ENCODE measurements around the gene TNNI3. TPM values are rescaled to one million over a fixed set of nuclear protein-coding genes. Genes with fewer than 3 reads are reported as not detected.

The TNNI3 gene
- total and polyA plus RNA-seq, 10 of the 15 experiments (the other 5 are each of a cell fraction or from before 2014, with no cell fraction given) = not detected

GRCh38 chr19:55196803-55197202 is 39.3 kb upstream of the TNNI3 start:
- RAD21 ChIA-PET (ENCODE audit: unreplicated experiment) = no interaction called here
- no peak for DNase-seq (ENCODE audit: low read depth, low spot score)

GRCh38 chr19:55193481-55193880 is 35.9 kb upstream of the TNNI3 start:
- SMC1A ChIA-PET (ENCODE audit: uncharacterized antibody, unreplicated experiment) = no interaction called here
- CTCF ChIA-PET = interaction anchor here (0.8 kb wide), 1 partner anchor 312 kb away, joined by 6 read pairs; no protein-coding TSS in a partner anchor
- H2AFZ ChIP-seq (ENCODE audit: control insufficient read depth, low read depth, low read length) = no peak overlapping the region
- H3K79me2 ChIP-seq (ENCODE audit: control insufficient read depth, insufficient read depth, low read length) = no peaks in the 10 kb centered on the region
- RAD21 ChIA-PET (ENCODE audit: unreplicated experiment) = no interaction called here
- H3K9ac ChIP-seq (ENCODE audit: control insufficient read depth, insufficient read depth, low read length) = no peak overlapping the region
- no peaks in the 10 kb centered on the region for H3K9me3 ChIP-seq (replicated peaks; ENCODE audit: control insufficient read depth, insufficient read depth, low read length)
- DNase-seq (ENCODE audit: low read depth, low spot score) (no peak), FAIRE-seq (no peak), ATAC-seq (no peak)
- no peak overlapping the region for H3K27ac ChIP-seq (ENCODE audit: control insufficient read depth, insufficient read depth)
- H3K27me3 ChIP-seq (replicated peaks in 1 of 2; ENCODE audit: control insufficient read depth in 2 of 2, insufficient read depth in 2 of 2, low read length in 1 of 2) = no peaks in the 10 kb centered on the region
- POLR2A ChIA-PET = no interaction called here
- no peak overlapping the region for H3K4me3 ChIP-seq
- H3K4me1 ChIP-seq (ENCODE audit: control insufficient read depth, insufficient read depth, low read length) = no peaks in the 10 kb centered on the region
- H3K36me3 ChIP-seq (ENCODE audit: control insufficient read depth in 2 of 2, insufficient read depth in 2 of 2, low read length in 1 of 2) = no peaks in the 10 kb centered on the region
- BruUV-seq (replicated peaks) = no TSS peak
- H3K4me2 ChIP-seq (ENCODE audit: control insufficient read depth, insufficient read depth) = no peak overlapping the region
- WGBS (ENCODE audit: insufficient coverage, insufficient replicate concordance, low lambda C conversion rate, missing lambda C conversion rate) = 32% methylated on average over 12 of the region's 12 CpGs
- H4K20me1 ChIP-seq (ENCODE audit: control insufficient read depth, insufficient read depth) = no peaks in the 10 kb centered on the region
- in situ Hi-C loops (cut with MboI) (no loop called here), intact Hi-C loops (cut with micrococcal nuclease; ENCODE audit: unreplicated experiment) (no loop called here)
- no peak for TF ChIP-seq NR2C1 (IDR thresholded peaks at IDR 0.05)
- TF ChIP-seq MTA3 (IDR thresholded peaks at IDR 0.05; ENCODE audit: borderline replicate concordance, low read length) = no peak
- TF ChIP-seq BHLHE40 (IDR thresholded peaks at IDR 0.05; ENCODE audit: borderline replicate concordance in 1 of 2, low read depth in 2 of 2, low read length in 1 of 2) = no peak
- no peak for TF ChIP-seq SMAD1 (IDR thresholded peaks at IDR 0.05; ENCODE audit: low read depth, partially characterized antibody)
- no peak for TF ChIP-seq ZNF622 (IDR thresholded peaks at IDR 0.05)
- no peak for TF ChIP-seq POLR2A (IDR thresholded peaks at IDR 0.05; ENCODE audit: low read depth, low read length)
- no peak for TF ChIP-seq MLLT1 (IDR thresholded peaks at IDR 0.05)
- no peak for TF ChIP-seq BCL11A (IDR thresholded peaks at IDR 0.05; ENCODE audit: low read depth, low read length)
- TF ChIP-seq CREB1 (IDR thresholded peaks at IDR 0.05; ENCODE audit: low read depth) = no peak
- TF ChIP-seq, protein P1, sequence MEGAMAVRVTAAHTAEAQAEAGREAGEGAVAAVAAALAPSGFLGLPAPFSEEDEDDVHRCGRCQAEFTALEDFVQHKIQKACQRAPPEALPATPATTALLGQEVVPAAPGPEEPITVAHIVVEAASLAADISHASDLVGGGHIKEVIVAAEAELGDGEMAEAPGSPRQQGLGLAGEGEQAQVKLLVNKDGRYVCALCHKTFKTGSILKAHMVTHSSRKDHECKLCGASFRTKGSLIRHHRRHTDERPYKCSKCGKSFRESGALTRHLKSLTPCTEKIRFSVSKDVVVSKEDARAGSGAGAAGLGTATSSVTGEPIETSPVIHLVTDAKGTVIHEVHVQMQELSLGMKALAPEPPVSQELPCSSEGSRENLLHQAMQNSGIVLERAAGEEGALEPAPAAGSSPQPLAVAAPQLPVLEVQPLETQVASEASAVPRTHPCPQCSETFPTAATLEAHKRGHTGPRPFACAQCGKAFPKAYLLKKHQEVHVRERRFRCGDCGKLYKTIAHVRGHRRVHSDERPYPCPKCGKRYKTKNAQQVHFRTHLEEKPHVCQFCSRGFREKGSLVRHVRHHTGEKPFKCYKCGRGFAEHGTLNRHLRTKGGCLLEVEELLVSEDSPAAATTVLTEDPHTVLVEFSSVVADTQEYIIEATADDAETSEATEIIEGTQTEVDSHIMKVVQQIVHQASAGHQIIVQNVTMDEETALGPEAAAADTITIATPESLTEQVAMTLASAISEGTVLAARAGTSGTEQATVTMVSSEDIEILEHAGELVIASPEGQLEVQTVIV (IDR thresholded peaks at IDR 0.05; ENCODE audit: borderline replicate concordance, partially characterized antibody) = no peak

More at GRCh38 chr19:55196803-55197202, 39.3 kb upstream of the TNNI3 start:
- Histone ChIP-seq H3K9me3 (replicated peaks; ENCODE audit: control insufficient read depth, insufficient read depth, low read length) (no peaks in the 10 kb centered on the region), H3K36me3 (ENCODE audit: control insufficient read depth in 2 of 2, insufficient read depth in 2 of 2, low read length in 1 of 2) (no peaks in the 10 kb centered on the region), H3K4me3 (no peak overlapping the region), H3K4me2 (ENCODE audit: control insufficient read depth, insufficient read depth) (no peak overlapping the region), H3K4me1 (ENCODE audit: control insufficient read depth, insufficient read depth, low read length) (no peaks in the 10 kb centered on the region), H3K79me2 (ENCODE audit: control insufficient read depth, insufficient read depth, low read length) (no peaks in the 10 kb centered on the region), H3K9ac (ENCODE audit: control insufficient read depth, insufficient read depth, low read length) (no peak overlapping the region), H3K27me3 (replicated peaks in 1 of 2; ENCODE audit: control insufficient read depth in 2 of 2, insufficient read depth in 2 of 2, low read length in 1 of 2) (no peaks in the 10 kb centered on the region; a peak in 1 of 4 replicates), H2AFZ (ENCODE audit: control insufficient read depth, low read depth, low read length) (no peak overlapping the region), H3K27ac (ENCODE audit: control insufficient read depth, insufficient read depth) (no peak overlapping the region), H4K20me1 (ENCODE audit: control insufficient read depth, insufficient read depth) (no peaks in the 10 kb centered on the region)
- FAIRE-seq (no peak), ATAC-seq (no peak)
- in situ Hi-C loops (cut with MboI) (no loop called here), intact Hi-C loops (cut with micrococcal nuclease; ENCODE audit: unreplicated experiment) (no loop called here)
- TF ChIP-seq HCFC1 (IDR thresholded peaks at IDR 0.05; ENCODE audit: low read length) (peak; percentile 55), YY1 (IDR thresholded peaks at IDR 0.05; ENCODE audit: low read depth, low read length) (peak; percentile 41; the same call in 1 of the 2 replicates), CREB1 (IDR thresholded peaks at IDR 0.05; ENCODE audit: low read depth) (peak; percentile 38; the same call in 1 of the 2 replicates), SIX5 (IDR thresholded peaks at IDR 0.05; ENCODE audit: low read depth, low read length, severe bottlenecking) (peak; percentile 71)
- TF ChIP-seq, protein P2, sequence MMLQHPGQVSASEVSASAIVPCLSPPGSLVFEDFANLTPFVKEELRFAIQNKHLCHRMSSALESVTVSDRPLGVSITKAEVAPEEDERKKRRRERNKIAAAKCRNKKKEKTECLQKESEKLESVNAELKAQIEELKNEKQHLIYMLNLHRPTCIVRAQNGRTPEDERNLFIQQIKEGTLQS (IDR thresholded peaks at IDR 0.05; ENCODE audit: borderline replicate concordance, extremely low read depth, low read depth, low read length) = no peak
- no TSS peak for BruUV-seq (replicated peaks)
- POLR2A ChIA-PET = no interaction called here
- CTCF ChIA-PET = no interaction called here
- SMC1A ChIA-PET (ENCODE audit: uncharacterized antibody, unreplicated experiment) = no interaction called here
- 51% methylated on average over 10 of the region's 10 CpGs for WGBS (ENCODE audit: insufficient coverage, insufficient replicate concordance, low lambda C conversion rate, missing lambda C conversion rate)

Data from GM12878 (cell line).